OCI-LY7 (cell line): ENCODE results near the gene ROCK2.

Experiments used
- EZH2phosphoT487 ChIP-seq: fragments of 200-600 bp; sonication (generic); IDR thresholded peaks from 2 replicates; pipeline ENCODE4 v1.6.1; 2018; ENCODE audit warnings: low read depth, borderline replicate concordance, mild to moderate bottlenecking, mixed run types, antibody characterized with exemption, low read length, moderate library complexity, mixed read lengths
- TF ChIP-seq, protein P1 (sequence below): fragments of 200-600 bp; sonication (generic); conservative IDR thresholded peaks from 2 replicates; pipeline ENCODE4 v1.5.1; 2014; ENCODE audit warnings: mild to moderate bottlenecking, antibody characterized with exemption, low read length, moderate library complexity, mixed read lengths

DNA sequence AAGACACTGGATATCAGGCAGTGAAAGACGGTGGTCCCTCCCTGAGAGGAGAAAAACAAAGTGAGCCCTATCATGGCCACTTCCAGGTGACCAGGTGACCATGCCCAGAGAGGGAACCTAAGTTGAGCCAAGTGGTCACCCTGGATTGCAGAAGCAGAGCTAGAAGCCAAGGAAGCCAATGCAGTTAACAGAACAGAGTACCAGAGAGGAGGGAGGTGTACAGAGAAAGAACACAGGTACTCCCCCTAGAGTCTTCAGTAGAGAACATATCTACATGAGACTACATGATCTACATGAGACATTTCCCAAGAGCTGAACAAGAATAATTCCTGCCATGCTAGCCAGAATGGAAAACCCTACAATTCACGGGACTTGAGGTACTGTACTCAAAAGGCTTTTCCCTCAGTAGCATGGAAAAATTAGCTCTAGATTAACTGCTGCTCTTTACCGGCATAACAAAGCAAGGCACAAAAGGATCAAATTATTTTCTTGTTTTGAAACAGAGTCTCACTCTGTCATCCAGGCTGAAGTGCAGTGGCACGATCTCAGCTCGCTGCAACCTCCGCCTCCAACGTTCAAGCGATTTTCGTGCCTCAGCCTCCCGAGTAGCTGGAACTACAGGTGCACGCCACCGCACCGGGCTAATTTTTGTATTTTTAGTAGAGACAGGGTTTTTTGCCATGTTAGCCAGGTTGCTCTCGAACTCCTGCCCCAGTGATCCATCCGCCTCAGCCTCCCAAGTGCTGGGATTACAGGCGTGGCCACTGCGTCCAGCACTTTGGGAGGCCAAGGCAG, 23.5 kb downstream of the ROCK2 start:
- TF ChIP-seq, protein P1, sequence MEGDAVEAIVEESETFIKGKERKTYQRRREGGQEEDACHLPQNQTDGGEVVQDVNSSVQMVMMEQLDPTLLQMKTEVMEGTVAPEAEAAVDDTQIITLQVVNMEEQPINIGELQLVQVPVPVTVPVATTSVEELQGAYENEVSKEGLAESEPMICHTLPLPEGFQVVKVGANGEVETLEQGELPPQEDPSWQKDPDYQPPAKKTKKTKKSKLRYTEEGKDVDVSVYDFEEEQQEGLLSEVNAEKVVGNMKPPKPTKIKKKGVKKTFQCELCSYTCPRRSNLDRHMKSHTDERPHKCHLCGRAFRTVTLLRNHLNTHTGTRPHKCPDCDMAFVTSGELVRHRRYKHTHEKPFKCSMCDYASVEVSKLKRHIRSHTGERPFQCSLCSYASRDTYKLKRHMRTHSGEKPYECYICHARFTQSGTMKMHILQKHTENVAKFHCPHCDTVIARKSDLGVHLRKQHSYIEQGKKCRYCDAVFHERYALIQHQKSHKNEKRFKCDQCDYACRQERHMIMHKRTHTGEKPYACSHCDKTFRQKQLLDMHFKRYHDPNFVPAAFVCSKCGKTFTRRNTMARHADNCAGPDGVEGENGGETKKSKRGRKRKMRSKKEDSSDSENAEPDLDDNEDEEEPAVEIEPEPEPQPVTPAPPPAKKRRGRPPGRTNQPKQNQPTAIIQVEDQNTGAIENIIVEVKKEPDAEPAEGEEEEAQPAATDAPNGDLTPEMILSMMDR: 0 out of 2 replicates have a peak, but pooled peaks have one; percentile 24
- TF ChIP-seq EZH2phosphoT487: no peak
